Measurements from ENCODE around the gene DNASE1L3.
"Not testable (repeated sequence)": the region's sequence is repeated elsewhere in the genome, so short reads cannot be mapped to it uniquely, and the experiment has no call there.

The DNASE1L3 gene

GRCh38 chr3:58210761-58211460 lies at the start of gene DNASE1L3:
TSS of gene DNASE1L3 (minus strand) at chr3:58210972. CDS start at chr3:58210906, 66 bp downstream.
- DNase-seq = no peak

- DNase-seq = no peak
Measured at GRCh38 chr3:58260261-58260731, 49.5 kb upstream of the DNASE1L3 start.

GRCh38 chr3:58258392-58259055 lies 47.8 kb upstream of the DNASE1L3 start:
- DNase-seq = no peak

- DNase-seq = no peak
Measured at GRCh38 chr3:58256511-58256910, 45.7 kb upstream of the DNASE1L3 start.

GRCh38 chr3:58256061-58256460 lies 45.3 kb upstream of the DNASE1L3 start:
- no peak for DNase-seq

GRCh38 chr3:58254144-58254543 lies 43.4 kb upstream of the DNASE1L3 start:
- DNase-seq = no peak

GRCh38 chr3:58251631-58252035 lies 40.9 kb upstream of the DNASE1L3 start:
- no peak for DNase-seq

- DNase-seq = no peak
Measured at GRCh38 chr3:58250093-58250707, 39.4 kb upstream of the DNASE1L3 start.

GRCh38 chr3:58249358-58250092 lies 38.8 kb upstream of the DNASE1L3 start:
- DNase-seq = no peak

GRCh38 chr3:58246148-58247047 lies 35.6 kb upstream of the DNASE1L3 start:
- DNase-seq = no peak

- DNase-seq = no peak
Measured at GRCh38 chr3:58243976-58244585, 33.3 kb upstream of the DNASE1L3 start.

GRCh38 chr3:58242860-58243259 lies 32.1 kb upstream of the DNASE1L3 start:
- DNase-seq = not testable (repeated sequence)

GRCh38 chr3:58242340-58242739 lies 31.6 kb upstream of the DNASE1L3 start:
- no peak for DNase-seq

GRCh38 chr3:58241306-58242044 lies 30.7 kb upstream of the DNASE1L3 start:
- no peak for DNase-seq

- no peak for DNase-seq
Measured at GRCh38 chr3:58238830-58239229, 28.1 kb upstream of the DNASE1L3 start.

GRCh38 chr3:58237941-58238681 lies 27.3 kb upstream of the DNASE1L3 start:
- no peak for DNase-seq

GRCh38 chr3:58237238-58237940 lies 26.6 kb upstream of the DNASE1L3 start, which contains the start of gene ABHD6:
TSS of gene ABHD6 (plus strand) at chr3:58237792. CDS start at chr3:58256587, 18,795 bp downstream.
- peak; percentile 86 for DNase-seq

- no peak for DNase-seq
Measured at GRCh38 chr3:58236527-58237237, 25.9 kb upstream of the DNASE1L3 start.

- DNase-seq = no peak
Measured at GRCh38 chr3:58235970-58236369, 25.2 kb upstream of the DNASE1L3 start.

Measured in right hindlimb (tissue), 1 donor.